ENCODE results near the gene ITGB4. TPM values are rescaled to one million over a fixed set of nuclear protein-coding genes. Genes with fewer than 3 reads are reported as not detected.

ITGB4 gene
- total and polyA plus RNA-seq, 9 of the 15 experiments (the other 6 are each of a cell fraction or from before 2014, with no cell fraction given), result 0.05 to 2.8 (median 0.76) TPM; not detected in 3

DNA sequence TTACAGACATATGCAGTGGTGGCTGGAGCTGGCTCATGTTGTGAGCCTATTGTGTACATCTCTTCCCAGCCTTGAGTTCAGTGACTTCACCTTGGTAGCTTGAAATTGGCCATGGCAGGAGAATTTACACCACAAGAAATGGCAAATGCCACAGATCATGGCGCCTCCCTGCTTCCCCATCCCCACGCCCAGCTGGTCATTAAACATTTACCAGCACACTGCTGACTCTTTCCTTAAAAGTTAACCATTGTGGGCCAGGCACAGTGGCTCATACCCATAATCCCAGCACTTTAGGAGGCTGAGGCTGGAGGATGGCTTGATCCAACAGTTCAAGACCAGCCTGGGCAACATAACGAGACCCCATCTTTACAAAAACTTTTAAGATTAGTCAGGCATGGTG, 22.6 kb upstream of the ITGB4 start:
- BruUV-seq (replicated peaks), result no TSS peak
- Histone ChIP-seq H3K9me3 (replicated peaks; ENCODE audit: control insufficient read depth, insufficient read depth, low read depth, low read length) (no peaks in the 10 kb centered on the region), H3K4me2 (ENCODE audit: insufficient read depth, low read length) (no peak overlapping the region), H3K27ac (ENCODE audit: extremely low read depth, low read depth, low read length) (no peak overlapping the region), H3K36me3 (ENCODE audit: control insufficient read depth, insufficient read depth, low read length) (peaks cover 89% of the 10 kb centered on the region), H3K79me2 (ENCODE audit: control insufficient read depth, insufficient read depth, low read length) (no peaks in the 10 kb centered on the region), H3K9ac (ENCODE audit: insufficient read depth in 1 of 2, low read depth in 2 of 2, low read length in 2 of 2) (no peak overlapping the region), H3K4me1 (replicated peaks in 1 of 2; ENCODE audit: control insufficient read depth in 2 of 2, insufficient read depth in 2 of 2, low read length in 2 of 2) (peaks cover 5% of the 10 kb centered on the region in 2 experiments; a peak in 4 of 5 replicates), H3K4me3 (no peak overlapping the region), H3K27me3 (ENCODE audit: control insufficient read depth in 2 of 2, insufficient read depth in 2 of 2, low read length in 2 of 2) (no peaks in the 10 kb centered on the region), H2AFZ (ENCODE audit: low read depth, low read length) (no peak overlapping the region), H3K9me1 (ENCODE audit: control insufficient read depth, insufficient read depth, low read length) (peaks cover 3% of the 10 kb centered on the region), H4K20me1 (replicated peaks; ENCODE audit: control insufficient read depth, insufficient read depth, low read length) (0 out of 2 replicates have a peak, but pooled peaks cover 8% of the 10 kb centered on the region)
- in situ Hi-C loops (cut with MboI) (no loop called here), intact Hi-C loops (cut with micrococcal nuclease) (no loop called here)
- ATAC-seq, result no peak
- no peak for FAIRE-seq
- ChIA-PET CTCF (ENCODE audit: low intra/inter-chr PET ratio) (no interaction called here), POLR2A (interaction anchor here (0.6 to 1.4 kb wide), 7 partner anchors 10 to 97 kb away, joined by 3 to 5 read pairs (median 4); no protein-coding TSS in a partner anchor)
- TF ChIP-seq MAFK (IDR thresholded peaks at IDR 0.05; ENCODE audit: low read length) (no peak), CREM (IDR thresholded peaks at IDR 0.05; ENCODE audit: low read depth) (no peak), XRCC3 (IDR thresholded peaks at IDR 0.05) (no peak), HDAC2 (IDR thresholded peaks at IDR 0.05) (no peak), NFRKB (IDR thresholded peaks at IDR 0.05; ENCODE audit: low read depth) (no peak), POLR2B (IDR thresholded peaks at IDR 0.05; ENCODE audit: low read depth, partially characterized antibody) (no peak)
- TF ChIP-seq, protein P1, sequence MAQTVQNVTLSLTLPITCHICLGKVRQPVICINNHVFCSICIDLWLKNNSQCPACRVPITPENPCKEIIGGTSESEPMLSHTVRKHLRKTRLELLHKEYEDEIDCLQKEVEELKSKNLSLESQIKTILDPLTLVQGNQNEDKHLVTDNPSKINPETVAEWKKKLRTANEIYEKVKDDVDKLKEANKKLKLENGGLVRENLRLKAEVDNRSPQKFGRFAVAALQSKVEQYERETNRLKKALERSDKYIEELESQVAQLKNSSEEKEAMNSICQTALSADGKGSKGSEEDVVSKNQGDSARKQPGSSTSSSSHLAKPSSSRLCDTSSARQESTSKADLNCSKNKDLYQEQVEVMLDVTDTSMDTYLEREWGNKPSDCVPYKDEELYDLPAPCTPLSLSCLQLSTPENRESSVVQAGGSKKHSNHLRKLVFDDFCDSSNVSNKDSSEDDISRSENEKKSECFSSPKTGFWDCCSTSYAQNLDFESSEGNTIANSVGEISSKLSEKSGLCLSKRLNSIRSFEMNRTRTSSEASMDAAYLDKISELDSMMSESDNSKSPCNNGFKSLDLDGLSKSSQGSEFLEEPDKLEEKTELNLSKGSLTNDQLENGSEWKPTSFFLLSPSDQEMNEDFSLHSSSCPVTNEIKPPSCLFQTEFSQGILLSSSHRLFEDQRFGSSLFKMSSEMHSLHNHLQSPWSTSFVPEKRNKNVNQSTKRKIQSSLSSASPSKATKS (CRISPR knock-in tag; IDR thresholded peaks at IDR 0.05), result no peak
- TF ChIP-seq, protein P2, sequence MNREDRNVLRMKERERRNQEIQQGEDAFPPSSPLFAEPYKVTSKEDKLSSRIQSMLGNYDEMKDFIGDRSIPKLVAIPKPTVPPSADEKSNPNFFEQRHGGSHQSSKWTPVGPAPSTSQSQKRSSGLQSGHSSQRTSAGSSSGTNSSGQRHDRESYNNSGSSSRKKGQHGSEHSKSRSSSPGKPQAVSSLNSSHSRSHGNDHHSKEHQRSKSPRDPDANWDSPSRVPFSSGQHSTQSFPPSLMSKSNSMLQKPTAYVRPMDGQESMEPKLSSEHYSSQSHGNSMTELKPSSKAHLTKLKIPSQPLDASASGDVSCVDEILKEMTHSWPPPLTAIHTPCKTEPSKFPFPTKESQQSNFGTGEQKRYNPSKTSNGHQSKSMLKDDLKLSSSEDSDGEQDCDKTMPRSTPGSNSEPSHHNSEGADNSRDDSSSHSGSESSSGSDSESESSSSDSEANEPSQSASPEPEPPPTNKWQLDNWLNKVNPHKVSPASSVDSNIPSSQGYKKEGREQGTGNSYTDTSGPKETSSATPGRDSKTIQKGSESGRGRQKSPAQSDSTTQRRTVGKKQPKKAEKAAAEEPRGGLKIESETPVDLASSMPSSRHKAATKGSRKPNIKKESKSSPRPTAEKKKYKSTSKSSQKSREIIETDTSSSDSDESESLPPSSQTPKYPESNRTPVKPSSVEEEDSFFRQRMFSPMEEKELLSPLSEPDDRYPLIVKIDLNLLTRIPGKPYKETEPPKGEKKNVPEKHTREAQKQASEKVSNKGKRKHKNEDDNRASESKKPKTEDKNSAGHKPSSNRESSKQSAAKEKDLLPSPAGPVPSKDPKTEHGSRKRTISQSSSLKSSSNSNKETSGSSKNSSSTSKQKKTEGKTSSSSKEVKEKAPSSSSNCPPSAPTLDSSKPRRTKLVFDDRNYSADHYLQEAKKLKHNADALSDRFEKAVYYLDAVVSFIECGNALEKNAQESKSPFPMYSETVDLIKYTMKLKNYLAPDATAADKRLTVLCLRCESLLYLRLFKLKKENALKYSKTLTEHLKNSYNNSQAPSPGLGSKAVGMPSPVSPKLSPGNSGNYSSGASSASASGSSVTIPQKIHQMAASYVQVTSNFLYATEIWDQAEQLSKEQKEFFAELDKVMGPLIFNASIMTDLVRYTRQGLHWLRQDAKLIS (CRISPR knock-in tag; IDR thresholded peaks at IDR 0.05), result no peak
- DNase-seq (ENCODE audit: extremely low read depth in 1 of 4, low spot score in 3 of 4), result no peak
- 95% methylated on average over 3 of the region's 3 CpGs for WGBS (ENCODE audit: insufficient coverage, low coverage, missing lambda C conversion rate)

All from K562 (cell line).